HG03064 (cell line): ENCODE measurements around the gene BCR.

Experiments
- ATAC-seq: cut with Tn5 transposase; IDR thresholded peaks from one replicate; pipeline ENCODE4 v1.9.1; 2021; ENCODE audit warnings: low read depth; ENCODE audit not compliant: unreplicated experiment

The BCR gene

DNA sequence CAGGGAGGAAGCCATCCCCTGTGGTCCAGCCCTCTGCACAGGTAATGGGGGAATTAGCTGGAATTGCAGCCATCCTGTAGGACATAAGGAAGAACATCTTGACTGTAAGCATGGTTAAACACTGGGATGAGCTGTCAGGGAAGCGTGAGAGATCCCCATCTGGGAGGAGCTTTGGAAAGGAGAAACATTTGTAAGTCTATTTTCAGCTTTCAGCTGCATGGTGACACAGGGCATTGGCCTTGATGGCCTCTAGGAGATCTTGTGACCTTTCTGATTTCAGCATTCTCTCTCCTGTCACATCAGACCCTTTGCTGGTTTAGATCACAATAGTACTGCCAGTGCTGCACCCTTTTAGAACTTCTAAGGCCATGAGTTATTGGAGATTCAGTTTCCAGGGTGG, 47.1 kb downstream of the BCR start:
- no peak for ATAC-seq

DNA sequence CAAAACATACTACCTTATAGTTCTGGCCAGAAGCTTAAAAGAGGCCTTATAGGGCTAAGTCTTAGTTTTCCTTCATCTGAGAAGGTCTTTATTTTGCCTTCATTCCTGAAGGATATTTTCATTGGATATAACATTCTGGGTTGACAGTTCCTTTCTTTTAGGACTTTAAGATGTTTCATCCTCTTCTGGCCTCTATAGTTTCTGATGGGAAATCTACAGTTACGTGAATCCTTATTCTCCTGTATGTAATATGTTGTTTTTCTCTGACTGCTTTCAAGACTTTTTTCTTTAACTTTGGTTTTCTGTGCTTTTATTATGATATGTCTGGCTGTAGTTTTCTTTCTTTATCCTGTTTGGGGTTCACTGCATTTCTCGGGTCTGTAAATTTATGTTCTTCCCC, 48.2 kb downstream of the BCR start:
- no peak for ATAC-seq

DNA sequence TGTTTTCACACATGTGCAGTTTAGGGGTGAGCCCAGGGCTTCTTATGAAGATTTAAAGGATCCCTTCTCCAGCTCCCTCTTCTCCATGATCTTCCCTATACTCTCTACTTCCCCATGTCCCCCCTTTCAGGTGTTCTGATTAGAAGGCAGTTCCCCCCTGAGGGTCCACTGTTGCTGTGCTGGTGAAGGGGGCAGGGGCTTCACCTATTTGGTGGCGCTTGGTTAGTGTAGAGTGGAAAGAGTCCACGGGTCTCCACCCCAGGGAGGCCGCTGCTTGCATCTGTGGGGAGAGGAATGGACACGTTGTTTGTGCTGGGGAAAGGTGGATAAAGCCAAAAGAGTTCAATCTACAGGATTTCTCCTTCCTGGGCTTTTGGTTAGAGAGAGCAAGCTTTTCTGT, 49.3 kb downstream of the BCR start:
- no peak for ATAC-seq

DNA sequence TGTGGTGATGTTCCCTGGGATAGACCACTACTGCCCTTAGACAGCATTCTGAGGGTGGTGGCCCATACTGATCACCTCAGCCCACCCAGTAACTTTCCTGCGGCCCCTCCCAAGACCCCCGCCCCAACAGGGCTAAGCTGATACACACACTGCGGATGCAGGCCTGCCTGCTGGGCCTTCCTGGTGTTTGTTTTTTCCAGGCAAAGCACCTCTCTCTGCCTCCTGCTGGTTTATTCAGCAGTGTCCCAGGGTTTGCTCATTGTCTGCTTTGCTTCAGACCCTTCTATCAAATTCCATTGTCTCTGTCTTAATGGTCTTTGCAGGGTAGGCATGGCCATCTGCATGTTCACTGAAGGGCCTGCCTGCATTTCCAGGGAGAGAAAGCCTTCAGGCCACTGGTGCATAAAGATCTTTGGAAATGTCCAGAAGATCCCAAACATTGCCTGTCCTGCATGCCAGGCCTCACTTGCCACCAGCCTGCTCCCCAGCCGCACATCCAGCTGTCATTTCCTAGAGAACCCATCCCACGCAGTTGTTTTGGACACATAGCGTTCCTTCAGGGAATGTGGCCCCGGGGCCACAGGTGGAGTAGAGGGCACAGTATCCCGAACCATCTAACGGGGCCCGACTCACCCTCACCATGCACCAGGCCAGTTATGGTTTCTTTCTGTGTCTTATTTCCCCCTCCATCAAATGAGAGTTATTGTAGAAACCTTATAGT, 50.2 kb downstream of the BCR start:
- ATAC-seq, result no peak

DNA sequence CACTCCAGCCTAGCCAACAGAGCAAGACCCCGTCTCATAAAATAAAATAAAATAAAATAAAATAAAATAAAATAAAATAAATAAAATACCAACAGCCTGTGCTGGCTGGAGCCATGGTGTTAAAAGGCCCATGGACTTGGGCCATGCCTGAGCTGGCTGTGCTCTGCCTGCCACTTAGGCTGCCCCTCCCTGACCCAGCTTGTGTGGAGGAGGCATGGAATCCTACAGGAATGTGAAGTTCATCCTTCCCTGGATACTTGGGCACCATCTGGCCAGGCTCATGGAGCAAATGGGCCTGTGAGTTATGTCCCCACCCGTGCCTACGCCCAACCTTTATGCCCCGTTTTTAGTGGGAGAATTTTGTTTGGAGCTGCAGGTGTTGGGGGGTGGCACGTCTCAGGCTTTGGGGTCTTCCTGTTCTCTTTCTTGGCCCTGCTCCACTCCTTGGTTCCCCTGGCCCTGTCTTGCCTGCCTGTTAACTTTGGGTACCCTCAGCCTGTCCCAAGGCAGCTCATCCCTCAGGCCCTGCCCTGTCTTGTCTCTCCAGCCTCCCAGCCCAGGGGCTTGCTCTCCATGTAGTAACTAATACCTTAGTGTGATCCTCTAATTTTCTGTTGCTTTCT, 51.3 kb downstream of the BCR start:
- no peak for ATAC-seq

DNA sequence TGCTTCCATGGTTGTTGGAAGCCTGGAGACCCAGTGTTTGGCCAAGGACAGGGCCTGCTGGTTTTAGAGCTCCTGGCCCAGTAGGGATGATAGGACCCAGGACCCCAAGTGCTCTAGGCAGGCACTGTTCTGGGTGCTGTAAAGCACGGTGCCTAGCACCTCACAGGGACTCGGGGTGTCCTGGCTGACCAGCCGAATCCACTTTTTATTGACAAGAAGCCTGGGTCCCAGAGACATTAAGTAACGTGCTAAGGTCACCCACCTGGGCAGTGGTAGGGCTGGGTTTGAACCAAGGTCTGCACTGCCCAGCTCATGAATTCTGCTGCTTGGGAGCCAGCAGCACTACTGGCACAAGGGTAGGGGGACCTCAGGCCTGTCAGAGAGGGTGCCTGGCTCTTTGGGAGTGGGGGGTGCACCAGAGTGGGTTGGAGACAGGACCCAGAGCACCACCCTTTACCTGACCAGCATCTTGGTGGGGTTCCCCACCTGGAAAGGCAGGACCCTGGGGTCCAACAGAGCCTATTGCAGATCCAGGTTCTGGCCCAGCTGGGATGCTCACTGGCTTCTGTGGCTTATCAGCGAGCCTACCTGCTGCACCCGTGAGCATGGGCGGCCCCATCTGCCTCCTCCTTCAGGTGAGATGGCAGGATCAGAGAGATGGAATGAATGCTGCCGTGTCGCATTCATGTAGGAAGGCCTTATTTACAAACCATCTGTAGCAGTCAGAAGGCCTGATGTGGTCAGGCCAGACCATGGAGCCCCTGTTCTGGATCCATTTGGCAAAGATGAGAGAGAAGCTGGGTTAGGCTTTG, 52.0 kb downstream of the BCR start:
- no peak for ATAC-seq

DNA sequence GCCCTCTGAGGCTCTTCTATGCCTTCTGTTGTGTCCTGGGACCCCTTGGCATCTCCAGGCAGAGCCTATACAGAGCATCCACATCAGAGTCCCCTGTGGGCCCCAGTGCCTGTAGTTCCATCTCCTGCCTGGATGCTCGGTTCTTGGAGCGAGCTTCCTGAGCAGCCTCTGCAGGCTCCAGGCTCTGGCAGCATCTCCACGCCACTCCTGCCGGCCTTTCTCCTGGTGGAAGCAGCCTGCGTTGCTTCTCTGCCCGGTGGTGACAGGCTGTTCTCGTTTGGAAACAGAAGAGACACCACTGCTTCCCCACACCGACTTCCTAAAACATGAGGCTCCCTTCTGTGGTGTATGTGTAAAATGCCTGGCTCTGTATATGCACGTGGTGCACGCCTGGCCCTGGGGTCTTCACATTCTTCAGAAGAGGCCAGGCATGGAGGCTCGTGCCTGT, 52.8 kb downstream of the BCR start:
- ATAC-seq, result no peak

DNA sequence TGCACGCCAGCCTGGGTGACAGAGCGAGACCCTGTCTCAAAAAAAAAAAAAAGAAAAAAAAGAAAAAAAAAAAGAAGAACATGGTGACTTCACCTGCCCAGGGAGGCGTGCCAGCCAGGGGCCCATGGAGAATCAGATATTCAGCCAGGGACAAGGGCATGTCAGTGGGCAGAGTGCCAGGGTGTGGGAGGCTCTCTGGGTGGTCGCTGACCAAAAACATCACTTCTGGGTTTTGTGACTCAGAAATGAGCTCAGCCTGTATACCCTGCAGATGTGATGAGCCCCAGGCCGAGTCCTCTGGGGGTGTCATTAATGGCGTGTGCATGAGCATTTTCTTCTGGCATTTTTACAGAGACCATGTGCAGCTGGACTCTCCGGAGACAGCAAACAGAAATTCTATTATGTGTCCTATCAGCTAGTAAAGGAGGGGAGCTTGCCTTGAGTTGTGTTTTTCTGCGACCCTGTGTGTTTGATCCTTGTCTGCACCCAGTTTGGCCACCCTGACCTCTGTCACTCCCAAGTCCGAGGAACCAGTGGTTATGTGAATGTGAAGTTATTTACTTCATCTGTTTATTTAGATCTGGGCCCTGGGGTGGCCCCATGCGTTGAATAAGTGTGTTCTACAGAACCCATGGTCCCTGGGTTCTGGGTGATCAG, 53.6 kb downstream of the BCR start:
- no peak for ATAC-seq

DNA sequence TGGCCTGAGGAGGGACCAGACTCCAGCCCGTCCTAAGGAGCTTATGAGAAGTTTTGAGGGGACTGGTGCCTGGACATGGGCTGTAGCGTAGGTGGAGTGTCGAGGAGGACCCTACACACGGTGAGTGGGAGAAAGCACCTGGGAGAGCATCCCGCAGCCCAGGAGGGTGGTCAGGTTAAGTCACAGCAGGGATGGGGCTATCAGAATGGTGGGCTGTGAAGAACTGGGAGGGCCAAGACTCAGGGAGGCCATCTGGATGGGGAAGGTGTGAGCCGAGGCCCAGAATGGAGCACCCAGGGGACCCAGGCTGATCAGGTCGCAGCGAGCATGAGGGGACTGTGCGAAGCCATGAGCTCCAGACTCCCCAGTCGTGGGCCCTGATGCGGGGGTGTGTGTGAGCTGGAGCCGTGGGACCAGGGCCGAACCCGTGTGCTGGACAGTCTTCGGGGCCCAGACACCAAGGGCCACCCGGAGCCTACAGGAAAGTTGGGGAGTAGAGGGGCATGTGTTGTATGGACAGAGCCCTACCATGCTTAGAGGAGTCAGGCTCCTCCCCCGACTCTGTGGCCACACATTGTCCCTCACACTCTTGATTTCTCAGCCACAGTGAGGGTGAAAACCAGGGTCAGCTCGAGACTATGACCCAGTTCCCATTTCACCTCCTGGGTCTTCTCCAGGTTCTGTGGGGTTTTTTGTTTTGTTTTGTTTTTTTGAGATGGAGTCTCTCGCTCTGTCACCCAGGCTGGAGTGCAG, 54.3 kb downstream of the BCR start:
- ATAC-seq, result no peak

DNA sequence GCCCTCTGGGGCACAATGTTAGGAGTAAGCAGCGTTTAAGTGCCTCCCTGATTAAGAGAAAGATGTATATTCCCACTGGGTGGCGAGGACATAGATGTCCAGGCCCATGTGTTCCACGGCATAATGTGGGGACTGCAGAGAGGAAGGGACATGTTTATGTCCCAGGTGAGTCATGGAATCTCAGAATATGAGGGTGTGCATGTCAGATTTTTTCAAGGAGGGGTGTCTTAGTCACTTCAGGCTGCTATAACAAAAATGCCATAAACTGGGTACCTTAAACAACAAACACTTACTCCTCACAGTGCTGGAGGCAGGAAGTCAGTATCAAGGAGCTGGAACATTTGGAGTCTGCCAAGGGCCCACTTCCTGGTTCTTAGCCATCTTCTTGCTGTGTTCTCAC, 55.1 kb downstream of the BCR start:
- no peak for ATAC-seq

DNA sequence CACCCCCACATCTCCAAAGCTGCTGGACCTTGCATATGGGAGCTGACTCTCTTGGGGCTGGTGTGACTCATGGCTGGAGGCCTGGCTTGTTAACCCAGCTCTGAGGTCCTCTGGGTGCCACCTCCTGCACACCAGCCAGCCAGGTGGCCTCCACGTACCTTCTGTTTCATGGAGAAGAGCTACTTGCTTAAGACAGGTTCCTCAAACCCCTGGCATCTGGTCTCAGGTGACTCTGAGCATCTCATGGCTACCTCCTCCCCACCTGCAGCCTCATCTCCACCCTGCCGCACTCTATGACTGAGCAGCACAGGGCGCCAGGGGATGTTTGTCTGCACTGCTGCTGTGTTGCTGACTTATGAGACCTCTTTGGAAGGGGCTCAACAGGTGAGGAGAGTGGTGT, 55.7 kb downstream of the BCR start:
- no peak for ATAC-seq

DNA sequence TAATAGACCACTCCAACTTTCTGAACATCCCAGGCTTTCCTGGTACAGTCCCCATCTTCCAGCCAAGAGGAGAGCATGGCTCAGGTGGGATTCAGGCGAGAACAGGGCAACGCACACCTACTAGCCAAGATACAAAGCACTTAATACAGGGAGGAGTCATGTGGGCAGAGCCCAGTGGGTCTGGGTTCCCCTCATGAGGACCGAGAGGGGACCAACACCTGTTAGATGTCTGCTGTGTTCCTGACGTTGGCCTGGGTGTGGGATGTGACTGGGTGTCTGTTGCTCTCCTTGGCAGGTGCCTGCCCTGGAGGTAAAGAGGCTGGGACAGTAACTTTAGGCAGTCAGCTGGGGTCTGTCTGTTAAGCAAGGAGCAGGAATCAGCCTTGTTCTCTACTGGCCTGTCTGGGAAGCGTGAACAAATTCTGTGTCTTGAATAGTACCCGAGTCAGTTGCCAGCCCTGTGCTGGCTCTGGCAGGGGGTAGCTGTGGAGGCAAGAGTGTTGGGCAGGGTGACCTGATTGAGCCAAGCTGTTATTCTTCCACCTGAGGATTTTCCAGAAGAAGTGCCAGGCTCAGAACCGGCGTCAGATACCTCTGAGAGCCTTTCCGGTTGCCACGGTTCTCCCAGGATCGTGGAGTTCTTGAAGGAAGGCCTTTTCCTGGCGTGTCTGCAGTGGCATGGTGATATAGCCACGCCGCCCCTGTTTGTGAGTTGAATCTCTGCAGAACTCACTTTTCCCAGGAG, 56.3 kb downstream of the BCR start:
- no peak for ATAC-seq

DNA sequence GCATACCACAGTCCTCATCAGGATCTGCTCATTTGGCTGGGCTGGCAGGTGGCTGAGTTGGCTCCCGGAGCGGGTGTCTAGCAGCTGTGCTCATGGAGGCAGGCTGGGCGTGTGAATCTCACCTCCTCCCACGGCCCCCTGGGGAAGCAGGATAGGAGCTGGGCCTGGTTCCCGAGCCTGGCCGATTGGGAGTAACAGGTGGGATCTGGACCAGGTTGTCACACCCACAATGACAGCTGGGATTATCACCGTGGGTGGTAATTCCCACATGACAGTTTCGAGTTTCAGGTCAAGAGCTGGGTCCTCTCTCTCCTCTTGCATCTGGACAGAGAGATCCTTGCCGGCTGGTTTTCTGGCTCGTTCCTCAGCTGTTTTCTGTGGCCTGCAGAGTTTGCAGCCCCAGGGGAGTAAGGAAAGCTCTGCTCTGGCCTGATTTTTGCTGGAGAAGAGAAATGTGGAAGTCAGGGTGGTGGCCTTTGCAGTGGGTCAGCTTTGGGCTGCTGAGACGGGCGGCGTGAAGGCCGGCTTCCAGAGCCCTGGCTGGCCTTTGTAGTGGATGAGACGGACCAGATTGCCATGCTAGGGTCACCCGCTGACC, 57.0 kb downstream of the BCR start:
- no peak for ATAC-seq

DNA sequence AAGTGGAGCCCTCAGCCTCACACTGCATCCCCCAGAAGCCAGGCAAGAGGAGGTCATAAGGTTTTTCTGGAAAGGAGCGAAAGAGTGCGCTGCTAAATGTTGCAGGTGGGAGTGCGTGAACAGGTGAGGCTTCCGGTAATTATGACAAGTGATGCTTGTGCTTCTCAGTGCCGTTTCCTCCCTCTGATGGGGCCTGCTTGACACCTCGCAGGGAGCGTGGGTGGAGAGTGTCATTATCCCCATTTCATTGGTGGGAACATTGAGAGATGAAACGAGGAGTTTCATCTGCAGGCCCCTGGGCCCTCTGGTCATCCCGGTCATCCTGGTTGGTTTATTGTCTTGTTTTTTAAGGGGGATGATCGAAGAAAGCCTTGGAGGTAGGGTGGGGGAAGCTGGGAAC, 57.5 kb downstream of the BCR start:
- ATAC-seq, result no peak

DNA sequence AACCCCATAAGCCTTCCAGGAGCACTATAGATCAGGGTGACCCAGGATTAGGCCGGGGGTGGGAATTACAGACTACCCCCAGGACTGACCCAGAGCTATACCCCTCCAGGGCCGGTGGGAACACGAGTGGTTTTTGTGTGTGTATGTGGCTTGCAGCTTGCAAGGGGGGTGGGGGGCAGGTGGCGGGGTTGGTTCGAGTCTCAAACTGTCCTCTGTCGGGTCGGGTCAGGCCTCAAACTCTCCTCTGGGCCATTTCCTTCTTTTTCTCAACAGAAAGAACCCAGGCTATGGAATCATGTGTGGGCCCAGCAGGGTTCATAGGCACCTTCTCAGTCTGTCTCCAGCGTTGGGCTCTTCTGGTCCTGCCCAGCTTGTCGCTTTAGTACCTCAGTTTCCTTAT, 58.4 kb downstream of the BCR start:
- no peak for ATAC-seq

DNA sequence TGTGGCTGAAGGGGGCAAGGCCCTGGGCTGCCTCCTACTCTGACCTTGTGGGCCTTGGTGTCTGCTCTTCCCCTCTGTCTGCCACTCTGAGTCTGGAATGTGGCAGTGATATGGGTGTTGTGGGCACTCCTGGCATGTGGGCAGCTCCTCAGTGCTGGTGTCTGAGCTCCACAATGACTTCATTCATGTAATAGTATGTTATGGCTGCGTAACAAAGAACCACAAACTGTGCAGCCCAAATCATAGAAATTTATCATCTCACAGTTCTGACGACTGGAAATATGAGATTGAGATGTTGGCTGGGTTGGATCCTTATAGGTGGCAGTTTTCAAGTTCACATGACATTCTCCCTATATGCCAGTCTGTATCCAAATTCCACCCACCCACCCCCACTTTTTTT, 59.1 kb downstream of the BCR start:
- no peak for ATAC-seq

DNA sequence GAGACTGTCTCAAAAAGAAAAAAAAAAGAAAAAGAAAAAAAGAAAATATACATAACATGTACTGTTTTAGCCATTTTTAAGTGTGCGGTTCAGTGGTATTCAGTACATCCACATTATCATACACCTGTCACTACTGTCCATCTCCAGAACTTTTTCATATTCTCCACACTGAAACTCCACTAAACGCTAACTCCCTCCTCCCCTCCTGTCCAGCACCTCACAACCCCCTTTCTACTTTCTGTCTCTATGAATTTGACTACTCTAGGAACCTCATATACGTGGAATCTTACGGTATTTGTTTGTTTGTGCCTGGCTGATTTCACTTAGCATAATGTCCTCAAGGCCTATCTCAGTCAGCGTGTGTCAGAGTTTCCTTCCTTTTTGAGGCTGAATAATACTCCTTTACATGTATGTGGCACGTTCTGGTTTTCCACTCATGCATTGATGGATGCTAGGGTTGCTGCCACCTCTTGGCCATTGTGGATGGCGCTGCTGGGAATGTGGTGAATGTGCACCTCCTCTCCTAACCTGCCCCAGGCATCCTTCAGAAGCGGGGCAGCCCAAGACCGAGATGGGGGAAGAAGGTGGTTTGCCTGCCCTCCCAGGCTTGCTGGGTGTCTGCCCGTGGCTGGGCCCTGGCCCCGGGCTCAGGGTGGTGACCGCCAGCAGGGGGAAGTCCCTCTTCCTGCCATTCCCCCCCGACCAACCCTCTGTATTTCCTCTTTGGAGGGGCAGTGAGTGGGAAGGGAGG, 60.5 kb downstream of the BCR start:
- ATAC-seq, result no peak

DNA sequence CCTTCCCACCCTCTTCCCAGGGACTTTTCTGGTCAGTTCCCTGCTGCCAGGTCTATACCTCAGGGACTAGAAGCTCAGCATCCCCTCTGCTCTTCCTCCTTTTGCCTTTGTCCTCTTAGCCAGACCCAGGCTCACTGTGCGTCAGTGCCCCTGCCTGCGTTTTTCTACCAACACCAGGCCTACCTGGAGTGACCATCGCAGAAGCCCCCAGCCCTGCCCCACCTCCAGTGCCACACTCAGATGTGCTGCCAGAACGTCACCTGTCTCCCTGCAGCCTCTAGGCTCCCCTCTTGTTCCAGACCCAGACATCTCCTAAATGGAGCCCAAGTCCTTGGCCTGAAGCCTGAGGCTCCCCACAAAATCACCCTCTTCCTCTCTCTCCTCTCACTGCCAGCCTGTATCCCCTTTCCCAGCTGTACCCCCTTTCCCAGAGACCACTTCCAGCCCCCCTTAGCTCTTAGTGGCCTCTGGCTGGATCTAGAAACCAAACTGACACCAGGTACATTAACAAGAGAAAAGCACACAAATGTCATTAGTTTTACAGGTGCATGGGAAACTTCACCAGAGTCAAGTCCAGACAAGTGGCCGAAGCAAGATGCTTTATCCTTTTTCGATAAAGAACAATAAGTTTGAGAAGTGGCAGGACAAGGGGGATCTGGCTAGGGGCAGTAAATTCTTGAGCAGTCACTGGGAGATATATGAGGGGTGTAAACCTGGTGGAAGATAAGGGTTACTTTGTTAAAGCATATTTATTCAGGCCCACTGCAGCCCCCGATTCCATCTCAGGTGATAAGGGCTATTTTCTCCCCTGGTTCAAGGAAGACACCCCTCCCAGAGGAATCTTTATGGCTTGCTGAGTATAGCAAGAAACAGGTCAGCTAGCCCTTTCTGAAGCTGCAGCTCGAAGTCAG, 61.5 kb downstream of the BCR start:
- no peak for ATAC-seq
